ENCODE results near the gene CELA3B. TPM values are rescaled to one million over a fixed set of nuclear protein-coding genes. Genes with fewer than 3 reads are reported as not detected.
A peak's percentile ranks its signal among the peaks of the same experiment; 100 is the strongest.
"Not testable (repeated sequence)": the region's sequence is repeated elsewhere in the genome, so short reads cannot be mapped to it uniquely, and the experiment has no call there.

Gene CELA3B
- total RNA-seq, 2 donors from 2014 or later: not detected

GRCh38 chr1:21961337-21961736 is 15.5 kb upstream of the CELA3B start:
- TF ChIP-seq CTCF (IDR thresholded peaks at IDR 0.05) (no peak), POLR2A (IDR thresholded peaks at IDR 0.05) (no peak)
- peaks cover 6% of the 10 kb centered on the region for H3K4me1 ChIP-seq (replicated peaks)
- intact Hi-C loops (cut with DNase I): no loop called here
- H3K4me3 ChIP-seq: no peak overlapping the region
- H3K9me3 ChIP-seq: no peaks in the 10 kb centered on the region
- 68% methylated on average over 2 of the region's 2 CpGs for WGBS
- no peaks in the 10 kb centered on the region for H3K27me3 ChIP-seq (replicated peaks; ENCODE audit: insufficient read depth)
- no peaks in the 10 kb centered on the region for H3K36me3 ChIP-seq
- no peak overlapping the region for H3K27ac ChIP-seq
- no peak for DNase-seq (ENCODE audit: low spot score)

- Histone ChIP-seq H3K4me1 (replicated peaks) (peaks cover 4% of the 10 kb centered on the region), H3K4me3 (no peak overlapping the region), H3K36me3 (no peaks in the 10 kb centered on the region), H3K9me3 (no peaks in the 10 kb centered on the region), H3K27me3 (replicated peaks; ENCODE audit: insufficient read depth) (no peaks in the 10 kb centered on the region), H3K27ac (no peak overlapping the region)
- no peak for DNase-seq (ENCODE audit: low spot score)
- WGBS: 48% methylated on average over 2 of the region's 2 CpGs
- TF ChIP-seq CTCF (IDR thresholded peaks at IDR 0.05): no peak
- TF ChIP-seq POLR2A (IDR thresholded peaks at IDR 0.05): no peak
- no peak for TF ChIP-seq POLR2AphosphoS5 (IDR thresholded peaks at IDR 0.05)
- intact Hi-C loops (cut with DNase I): no loop called here
These were observed 15.0 kb upstream of the CELA3B start for GRCh38 chr1:21961799-21962198.

- WGBS: 50% methylated on average over 11 of the region's 11 CpGs
These were observed 13.2 kb upstream of the CELA3B start for GRCh38 chr1:21963477-21964217.

GRCh38 chr1:21966247-21967000 is 10.4 kb upstream of the CELA3B start:
- H3K4me3 ChIP-seq: no peak overlapping the region
- no peaks in the 10 kb centered on the region for H3K9me3 ChIP-seq
- H3K27me3 ChIP-seq (replicated peaks; ENCODE audit: insufficient read depth): no peaks in the 10 kb centered on the region
- H3K27ac ChIP-seq: no peak overlapping the region
- H3K4me1 ChIP-seq (replicated peaks): no peaks in the 10 kb centered on the region
- 81% methylated on average over 15 of the region's 15 CpGs for WGBS
- TF ChIP-seq POLR2AphosphoS5 (IDR thresholded peaks at IDR 0.05): no peak
- no peak for TF ChIP-seq POLR2A (IDR thresholded peaks at IDR 0.05)
- TF ChIP-seq CTCF (IDR thresholded peaks at IDR 0.05): no peak
- no peaks in the 10 kb centered on the region for H3K36me3 ChIP-seq
- no peak for DNase-seq (ENCODE audit: low spot score)
- intact Hi-C loops (cut with DNase I): no loop called here

More at GRCh38 chr1:21963477-21964217, 13.2 kb upstream of the CELA3B start:
- TF ChIP-seq POLR2AphosphoS5 (IDR thresholded peaks at IDR 0.05) (peak; percentile 80), CTCF (IDR thresholded peaks at IDR 0.05) (peak; percentile 69 to 93 (median 90)), POLR2A (IDR thresholded peaks at IDR 0.05) (no peak)
- intact Hi-C loops (cut with DNase I): no loop called here
- Histone ChIP-seq H3K27me3 (replicated peaks; ENCODE audit: insufficient read depth) (no peaks in the 10 kb centered on the region), H3K9me3 (no peaks in the 10 kb centered on the region), H3K27ac (no peak overlapping the region), H3K4me1 (replicated peaks) (no peaks in the 10 kb centered on the region), H3K4me3 (no peak overlapping the region), H3K36me3 (no peaks in the 10 kb centered on the region)
- DNase-seq (ENCODE audit: low spot score): peak; percentile 73

- H3K4me3 ChIP-seq; H3K9me3 ChIP-seq; H3K36me3 ChIP-seq; intact Hi-C loops (cut with DNase I); DNase-seq (ENCODE audit: low spot score); H3K27ac ChIP-seq; H3K4me1 ChIP-seq (replicated peaks); H3K27me3 ChIP-seq (replicated peaks; ENCODE audit: insufficient read depth): not testable (repeated sequence)
- 87% methylated on average over 6 of the region's 6 CpGs for WGBS
These were observed 9.6 kb upstream of the CELA3B start for GRCh38 chr1:21967216-21967615.

GRCh38 chr1:21969066-21969465 is 7.8 kb upstream of the CELA3B start:
- H3K27ac ChIP-seq; H3K36me3 ChIP-seq; H3K4me3 ChIP-seq; H3K27me3 ChIP-seq (replicated peaks; ENCODE audit: insufficient read depth); intact Hi-C loops (cut with DNase I); DNase-seq (ENCODE audit: low spot score); H3K9me3 ChIP-seq; H3K4me1 ChIP-seq (replicated peaks): not testable (repeated sequence)
- WGBS: 72% methylated on average over 5 of the region's 5 CpGs

- H3K27me3 ChIP-seq (replicated peaks; ENCODE audit: insufficient read depth); H3K27ac ChIP-seq; H3K4me3 ChIP-seq; DNase-seq (ENCODE audit: low spot score); H3K36me3 ChIP-seq; H3K4me1 ChIP-seq (replicated peaks); H3K9me3 ChIP-seq; intact Hi-C loops (cut with DNase I): not testable (repeated sequence)
- 63% methylated on average over 4 of the region's 4 CpGs for WGBS
These were observed 6.3 kb upstream of the CELA3B start for GRCh38 chr1:21970523-21970922.

GRCh38 chr1:21972973-21973441 is 3.8 kb upstream of the CELA3B start:
- 36% methylated on average over 2 of the region's 2 CpGs for WGBS
- H3K4me1 ChIP-seq (replicated peaks); H3K27me3 ChIP-seq (replicated peaks; ENCODE audit: insufficient read depth); H3K36me3 ChIP-seq; intact Hi-C loops (cut with DNase I); DNase-seq (ENCODE audit: low spot score); H3K27ac ChIP-seq; H3K4me3 ChIP-seq; H3K9me3 ChIP-seq: not testable (repeated sequence)

All from prostate gland (tissue), 2 donors.